NB4 (cell line): Measurements from ENCODE around the gene DGLUCY.

Source experiments
- DNase-seq: peaks from one replicate; pipeline ENCODE4 v3.0.0; 2010; ENCODE audit warnings: low read depth
- H3K4me3 ChIP-seq: one replicate; pipeline ENCODE4 v1.5.1; 2011; ENCODE audit warnings: mild to moderate bottlenecking, low read depth, low read length, moderate library complexity
- CTCF ChIP-seq: IDR thresholded peaks from one replicate; pipeline ENCODE4 v1.5.1; 2012; ENCODE audit warnings: low read depth, low read length
- MAX ChIP-seq: IDR thresholded peaks from 2 replicates; pipeline ENCODE4 v1.6.1; 2011; ENCODE audit warnings: low read depth, low read length
- MYC ChIP-seq: IDR thresholded peaks from 2 replicates; pipeline ENCODE4 v1.6.1; 2011; ENCODE audit warnings: low read depth, low read length
- POLR2A ChIP-seq: IDR thresholded peaks from 2 replicates; pipeline ENCODE4 v1.6.1; 2011; ENCODE audit warnings: mild to moderate bottlenecking; ENCODE audit not compliant: insufficient read length; ENCODE audit errors: extremely low read depth

DGLUCY gene

GRCh38 chr14:91112194-91112593, 1.7 kb upstream of the DGLUCY start:
- DNase-seq, result no peak
- TF ChIP-seq MYC (no peak), MAX (no peak), POLR2A (no peak), CTCF (no peak)

GRCh38 chr14:91114079-91115065, 499 bp downstream of the DGLUCY start:
- peak overlapping the region; percentile 87 for H3K4me3 ChIP-seq
- TF ChIP-seq POLR2A (peak; percentile 66), MAX (peak; percentile 92), MYC (peak; percentile 73), CTCF (no peak)
- DNase-seq, result peak; percentile 94

More at GRCh38 chr14:91112194-91112593, 1.7 kb upstream of the DGLUCY start:
- no peak overlapping the region for H3K4me3 ChIP-seq

GRCh38 chr14:91115986-91116770, 2.3 kb downstream of the DGLUCY start:
- TF ChIP-seq POLR2A (no peak), CTCF (no peak), MAX (no peak), MYC (no peak)
- peak; percentile 43 for DNase-seq
- H3K4me3 ChIP-seq, result peak overlapping the region; percentile 87

GRCh38 chr14:91116913-91117588, 3.2 kb downstream of the DGLUCY start:
- H3K4me3 ChIP-seq, result no peak overlapping the region
- DNase-seq, result no peak
- TF ChIP-seq MYC, result no peak
- TF ChIP-seq MAX, result no peak
- no peak for TF ChIP-seq CTCF
- TF ChIP-seq POLR2A, result no peak

- no peak for DNase-seq
- TF ChIP-seq CTCF, result no peak
- TF ChIP-seq MAX, result no peak
- no peak for TF ChIP-seq MYC
- no peak for TF ChIP-seq POLR2A
These were observed 4.1 kb downstream of the DGLUCY start for GRCh38 chr14:91117960-91118359.

More at GRCh38 chr14:91117960-91118359, 4.1 kb downstream of the DGLUCY start:
- H3K4me3 ChIP-seq, result no peak overlapping the region
